ENCODE measurements around the gene TSHZ2.

The TSHZ2 gene

DNA sequence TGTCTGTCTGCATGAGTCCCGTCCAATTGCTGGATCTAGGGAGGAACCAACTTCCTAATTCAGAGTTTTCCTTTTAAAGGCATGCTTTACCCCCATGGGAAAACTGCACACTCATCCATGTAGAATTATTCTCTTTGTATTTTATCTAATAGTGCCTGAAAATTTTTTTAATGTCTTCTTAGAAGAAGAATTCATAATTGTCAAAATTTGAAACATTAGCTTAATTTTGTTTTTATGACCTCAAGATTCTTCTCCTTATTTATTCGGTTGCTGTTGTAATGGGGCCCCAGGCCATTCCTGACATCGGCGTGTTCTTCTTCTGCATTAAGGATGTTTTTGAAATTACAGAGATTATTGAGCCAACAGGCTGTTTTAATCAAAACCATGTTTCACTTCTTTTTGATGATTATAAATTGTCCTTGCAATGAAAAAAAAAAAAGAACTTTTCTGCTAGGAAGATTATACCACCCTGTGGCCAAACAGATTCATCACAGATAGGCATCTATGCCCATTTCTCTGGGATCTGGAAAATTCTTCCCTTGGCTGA, 521.2 kb downstream of the TSHZ2 start:
- no peak overlapping the region for H3K4me3 ChIP-seq (ENCODE audit: low read depth, low read length)
- DNase-seq (ENCODE audit: low read depth), result no peak
- TF ChIP-seq, protein P1, sequence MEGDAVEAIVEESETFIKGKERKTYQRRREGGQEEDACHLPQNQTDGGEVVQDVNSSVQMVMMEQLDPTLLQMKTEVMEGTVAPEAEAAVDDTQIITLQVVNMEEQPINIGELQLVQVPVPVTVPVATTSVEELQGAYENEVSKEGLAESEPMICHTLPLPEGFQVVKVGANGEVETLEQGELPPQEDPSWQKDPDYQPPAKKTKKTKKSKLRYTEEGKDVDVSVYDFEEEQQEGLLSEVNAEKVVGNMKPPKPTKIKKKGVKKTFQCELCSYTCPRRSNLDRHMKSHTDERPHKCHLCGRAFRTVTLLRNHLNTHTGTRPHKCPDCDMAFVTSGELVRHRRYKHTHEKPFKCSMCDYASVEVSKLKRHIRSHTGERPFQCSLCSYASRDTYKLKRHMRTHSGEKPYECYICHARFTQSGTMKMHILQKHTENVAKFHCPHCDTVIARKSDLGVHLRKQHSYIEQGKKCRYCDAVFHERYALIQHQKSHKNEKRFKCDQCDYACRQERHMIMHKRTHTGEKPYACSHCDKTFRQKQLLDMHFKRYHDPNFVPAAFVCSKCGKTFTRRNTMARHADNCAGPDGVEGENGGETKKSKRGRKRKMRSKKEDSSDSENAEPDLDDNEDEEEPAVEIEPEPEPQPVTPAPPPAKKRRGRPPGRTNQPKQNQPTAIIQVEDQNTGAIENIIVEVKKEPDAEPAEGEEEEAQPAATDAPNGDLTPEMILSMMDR (conservative IDR thresholded peaks at IDR 0.05; ENCODE audit: low read depth, low read length), result no peak

DNA sequence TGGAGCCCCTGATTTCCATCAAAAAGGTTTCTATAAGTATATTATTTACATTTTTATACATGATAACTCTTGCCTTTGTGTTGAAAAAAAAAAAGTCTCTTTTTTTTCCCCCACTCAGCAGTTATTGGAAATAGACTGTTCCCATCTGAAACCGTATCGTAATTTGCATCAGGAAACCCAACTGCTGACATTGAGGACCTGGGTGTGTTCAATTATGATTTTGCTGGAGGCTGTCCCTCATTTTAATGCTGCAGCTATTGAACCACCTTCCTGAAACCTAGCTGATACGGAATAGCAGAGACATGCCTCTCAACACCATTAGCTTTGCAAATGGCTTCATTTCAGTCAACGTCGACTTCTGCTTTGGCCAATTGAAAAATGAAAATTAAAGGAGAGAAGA, 522.6 kb downstream of the TSHZ2 start:
- TF ChIP-seq, protein P1 (conservative IDR thresholded peaks at IDR 0.05; ENCODE audit: low read depth, low read length), result no peak
- no peak for DNase-seq (ENCODE audit: low read depth)
- no peak overlapping the region for H3K4me3 ChIP-seq (ENCODE audit: low read depth, low read length)

DNA sequence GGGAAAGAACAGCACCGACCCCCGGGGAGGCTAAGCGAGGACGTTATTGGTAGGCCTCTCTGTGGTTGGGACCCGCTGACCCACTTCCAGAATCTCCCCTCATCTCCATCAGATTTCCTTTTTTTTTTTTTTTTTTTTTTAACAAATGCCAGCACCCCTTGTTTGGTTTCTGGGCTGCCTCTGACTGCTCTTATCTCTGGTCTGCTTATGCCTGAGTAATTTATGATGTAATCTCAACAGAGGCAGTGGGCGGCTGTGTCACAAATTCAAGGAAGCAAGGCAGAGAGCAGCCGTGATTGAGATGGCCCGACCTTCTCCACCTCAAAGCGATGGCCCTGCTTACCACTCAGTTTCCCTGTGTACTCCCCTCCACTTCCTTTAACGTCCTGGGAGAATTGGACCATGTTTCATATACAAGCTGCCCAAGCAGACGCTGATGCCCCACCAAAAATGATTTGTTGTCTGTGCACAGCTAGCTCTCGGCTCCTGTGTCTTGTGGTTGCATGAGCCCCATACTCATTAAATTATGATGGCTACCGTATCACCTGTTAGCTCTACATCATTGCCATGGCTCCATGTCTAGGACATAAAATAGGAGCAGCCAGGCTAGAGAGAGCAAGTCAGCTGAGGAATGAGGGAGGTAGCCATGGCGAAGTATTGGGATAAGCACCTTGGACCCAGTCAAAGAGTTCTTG, 523.4 kb downstream of the TSHZ2 start:
- TF ChIP-seq, protein P1 (conservative IDR thresholded peaks at IDR 0.05; ENCODE audit: low read depth, low read length), result no peak
- DNase-seq (ENCODE audit: low read depth), result no peak
- no peak overlapping the region for H3K4me3 ChIP-seq (ENCODE audit: low read depth, low read length)

DNA sequence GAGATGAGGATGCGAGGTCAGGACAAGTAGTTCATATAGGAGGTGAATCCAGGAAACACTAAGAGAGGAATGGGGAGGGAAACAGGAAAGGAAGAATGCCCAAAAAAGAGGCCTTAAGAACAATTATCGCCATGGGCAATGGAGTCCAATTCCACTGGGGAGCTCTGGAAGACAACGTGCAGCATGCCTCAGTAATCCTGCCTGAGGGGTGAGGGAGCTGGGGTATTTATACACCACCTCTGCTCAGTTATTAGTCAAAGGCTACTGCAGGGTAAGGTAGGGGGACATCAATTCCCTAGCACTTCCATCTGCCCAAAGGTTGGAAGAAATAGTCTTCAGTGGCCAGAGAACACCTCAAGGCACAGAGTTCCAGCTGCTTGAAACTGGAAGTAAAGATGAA, 525.1 kb downstream of the TSHZ2 start:
- no peak overlapping the region for H3K4me3 ChIP-seq (ENCODE audit: low read depth, low read length)
- no peak for DNase-seq (ENCODE audit: low read depth)
- TF ChIP-seq, protein P1 (conservative IDR thresholded peaks at IDR 0.05; ENCODE audit: low read depth, low read length), result no peak

DNA sequence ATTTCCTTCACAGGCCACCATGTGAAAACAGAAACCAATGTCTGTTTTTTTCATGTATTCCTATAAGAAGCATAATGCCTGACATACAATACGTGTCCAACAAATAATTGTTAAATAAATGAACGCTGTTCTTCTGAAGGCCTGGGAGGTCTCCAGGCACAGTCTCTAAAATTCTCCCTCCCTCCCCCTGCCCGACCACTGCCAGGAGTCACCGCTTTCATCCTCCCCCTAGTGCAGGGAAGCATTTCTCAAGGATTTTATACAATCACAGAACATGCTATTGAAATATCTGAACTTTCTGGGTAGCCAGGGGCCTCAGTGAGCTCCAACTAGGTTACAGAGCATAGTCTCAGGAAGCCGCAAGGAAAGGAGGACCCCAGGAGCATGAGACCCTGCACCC, 526.2 kb downstream of the TSHZ2 start:
- DNase-seq (ENCODE audit: low read depth), result no peak
- no peak overlapping the region for H3K4me3 ChIP-seq (ENCODE audit: low read depth, low read length)
- TF ChIP-seq, protein P1 (conservative IDR thresholded peaks at IDR 0.05; ENCODE audit: low read depth, low read length), result no peak

DNA sequence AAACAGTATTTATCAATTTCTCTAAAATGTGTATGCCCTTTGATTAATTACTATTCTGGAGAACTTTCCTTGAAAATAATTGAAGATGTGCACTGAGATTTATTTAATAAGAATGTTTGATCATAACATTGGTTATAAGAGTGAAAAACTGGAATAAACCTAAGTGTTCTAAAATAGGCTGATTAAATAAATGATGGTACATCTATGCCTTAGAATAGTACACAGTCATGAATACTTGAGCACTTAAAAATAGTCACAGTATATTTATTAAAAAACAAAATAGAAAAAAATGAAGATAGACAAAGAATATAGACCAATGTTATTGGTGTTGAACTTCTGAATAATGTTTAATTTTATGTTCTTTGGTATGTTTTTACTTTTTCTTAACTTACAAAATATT, 528.5 kb downstream of the TSHZ2 start:
- no peak overlapping the region for H3K4me3 ChIP-seq (ENCODE audit: low read depth, low read length)
- DNase-seq (ENCODE audit: low read depth), result no peak
- TF ChIP-seq, protein P1 (conservative IDR thresholded peaks at IDR 0.05; ENCODE audit: low read depth, low read length), result no peak

DNA sequence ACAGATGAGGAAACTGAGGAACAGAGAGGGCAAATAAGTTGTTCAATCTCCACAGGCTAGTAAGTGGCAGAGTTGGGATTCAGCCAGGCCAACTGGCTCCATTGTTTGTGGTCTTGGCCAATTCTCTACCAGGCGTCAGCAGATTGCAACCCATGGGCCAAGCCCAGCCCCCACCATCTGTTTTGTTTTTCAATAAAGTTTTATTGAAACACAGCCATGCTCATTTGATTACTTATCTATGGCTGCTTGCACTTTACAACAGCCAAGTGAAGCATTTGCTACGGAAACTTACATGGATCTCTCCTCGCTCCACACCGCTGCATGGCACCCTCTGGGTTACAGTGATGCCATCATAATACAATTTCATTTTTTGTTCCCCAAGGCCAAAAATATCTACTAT, 530.7 kb downstream of the TSHZ2 start:
- no peak overlapping the region for H3K4me3 ChIP-seq (ENCODE audit: low read depth, low read length)
- TF ChIP-seq, protein P1 (conservative IDR thresholded peaks at IDR 0.05; ENCODE audit: low read depth, low read length), result no peak
- DNase-seq (ENCODE audit: low read depth), result no peak
